ENCODE results near the gene GFRA1.

The GFRA1 gene

GRCh38 chr10:116121640-116122525 lies 151.1 kb downstream of the GFRA1 start:
- DNase-seq, result no peak

DNA sequence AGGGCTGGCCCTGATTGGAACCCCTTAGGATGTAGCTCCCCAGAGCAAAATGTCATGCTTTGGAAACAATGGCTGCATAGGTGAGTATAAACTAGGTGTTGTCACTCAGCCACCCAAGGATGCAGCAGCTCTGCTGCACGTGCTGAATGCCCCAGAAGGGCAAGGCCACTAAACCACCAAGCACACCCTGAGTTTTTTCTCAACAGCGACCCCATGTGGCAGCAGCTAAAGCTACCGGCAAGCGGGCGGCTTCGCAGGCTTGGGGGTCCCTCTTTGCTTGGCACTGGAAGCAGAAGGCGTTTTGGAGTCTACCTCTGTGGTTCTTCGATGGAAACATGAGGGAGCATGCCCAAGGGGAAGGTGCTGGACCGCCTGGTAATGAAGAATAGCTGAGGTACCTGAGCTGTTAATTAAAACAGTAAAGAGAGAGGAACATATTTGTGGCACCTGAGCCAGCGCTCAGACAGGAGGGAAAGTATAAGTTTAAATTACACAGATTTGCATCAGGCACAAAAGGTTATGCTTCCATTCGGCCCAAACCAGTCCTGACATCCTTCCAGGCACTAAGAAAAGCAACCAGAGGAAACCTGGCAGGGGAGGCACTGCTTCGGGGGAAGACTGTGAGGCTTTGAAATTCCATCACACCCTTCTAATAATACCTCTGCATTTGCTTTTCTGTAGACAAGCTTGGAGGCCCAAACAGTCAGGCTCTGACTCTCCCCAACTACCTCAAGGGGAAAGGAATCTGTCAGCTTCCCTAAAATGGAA lies 152.1 kb downstream of the GFRA1 start:
- DNase-seq, result no peak

- DNase-seq, result no peak
Measured at GRCh38 chr10:116118847-116119246, 154.2 kb downstream of the GFRA1 start.

GRCh38 chr10:116115797-116116196 lies 157.2 kb downstream of the GFRA1 start:
- no peak for DNase-seq

DNA sequence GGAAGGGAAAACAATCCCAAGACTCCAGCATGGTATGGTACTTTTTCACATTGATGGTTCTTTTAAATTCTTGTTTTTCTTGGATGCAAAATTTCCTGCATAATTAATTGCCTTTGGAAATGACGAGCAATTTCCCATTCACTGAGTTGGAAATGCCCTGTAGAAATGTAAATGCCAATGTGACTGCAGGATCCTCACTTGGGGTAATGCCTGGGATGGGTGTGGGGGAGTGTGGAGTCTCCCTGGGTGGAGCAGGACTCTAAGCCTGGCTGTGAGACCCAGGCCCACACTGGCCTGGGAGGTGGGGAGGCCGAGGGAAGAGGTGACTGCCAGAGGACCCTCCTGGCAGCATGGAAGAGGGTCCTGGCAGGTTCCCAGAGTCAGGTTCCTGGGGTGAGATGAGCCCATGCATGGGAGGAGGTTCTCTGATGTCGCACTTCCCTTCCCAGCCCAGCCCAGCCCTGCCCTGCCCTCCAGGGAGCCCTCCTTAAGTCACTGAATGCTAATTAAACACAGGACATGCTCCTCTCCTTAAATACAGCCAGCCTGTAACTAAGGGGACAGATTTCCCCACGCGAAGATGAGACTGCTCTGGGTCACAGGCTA lies 157.9 kb downstream of the GFRA1 start:
- DNase-seq, result no peak

DNA sequence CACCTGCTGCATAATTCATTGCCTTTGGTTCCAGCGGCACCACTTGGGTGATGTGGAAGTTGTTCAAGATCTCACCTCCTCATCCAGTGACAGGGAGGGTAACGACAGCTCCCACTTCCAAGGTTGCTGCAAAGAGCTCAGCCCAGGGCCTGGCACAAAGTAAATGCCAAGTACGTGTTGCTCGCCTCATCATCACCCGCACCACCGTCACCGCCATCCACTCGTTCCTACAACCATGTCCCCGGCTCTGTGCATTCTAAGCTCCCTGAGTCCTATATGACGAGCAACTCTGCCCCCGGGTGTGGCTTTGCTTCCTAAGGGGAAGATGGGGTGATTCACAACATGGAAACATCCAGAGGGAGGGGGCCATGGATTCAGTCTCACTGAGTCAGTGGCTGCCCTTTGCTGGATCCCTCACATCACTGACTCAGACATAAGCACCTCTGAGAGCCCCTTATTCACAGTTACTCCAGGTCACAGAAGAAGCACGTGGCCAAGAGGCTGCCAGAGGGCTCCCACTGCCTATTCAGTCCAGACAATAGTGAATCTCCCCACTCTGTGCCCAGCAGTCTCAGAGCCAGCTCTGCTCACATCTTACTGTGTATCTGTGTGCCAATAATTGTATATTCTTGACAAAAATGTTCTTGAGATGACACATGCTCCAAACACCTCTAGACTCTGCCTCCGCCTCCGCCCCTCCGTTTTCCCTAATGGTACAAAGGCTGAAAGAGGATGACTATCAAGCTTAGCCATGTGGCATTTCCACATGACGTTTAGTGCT lies 159.1 kb downstream of the GFRA1 start:
- DNase-seq, result no peak

- no peak for DNase-seq
Measured at GRCh38 chr10:116112232-116113231, 160.5 kb downstream of the GFRA1 start.

DNA sequence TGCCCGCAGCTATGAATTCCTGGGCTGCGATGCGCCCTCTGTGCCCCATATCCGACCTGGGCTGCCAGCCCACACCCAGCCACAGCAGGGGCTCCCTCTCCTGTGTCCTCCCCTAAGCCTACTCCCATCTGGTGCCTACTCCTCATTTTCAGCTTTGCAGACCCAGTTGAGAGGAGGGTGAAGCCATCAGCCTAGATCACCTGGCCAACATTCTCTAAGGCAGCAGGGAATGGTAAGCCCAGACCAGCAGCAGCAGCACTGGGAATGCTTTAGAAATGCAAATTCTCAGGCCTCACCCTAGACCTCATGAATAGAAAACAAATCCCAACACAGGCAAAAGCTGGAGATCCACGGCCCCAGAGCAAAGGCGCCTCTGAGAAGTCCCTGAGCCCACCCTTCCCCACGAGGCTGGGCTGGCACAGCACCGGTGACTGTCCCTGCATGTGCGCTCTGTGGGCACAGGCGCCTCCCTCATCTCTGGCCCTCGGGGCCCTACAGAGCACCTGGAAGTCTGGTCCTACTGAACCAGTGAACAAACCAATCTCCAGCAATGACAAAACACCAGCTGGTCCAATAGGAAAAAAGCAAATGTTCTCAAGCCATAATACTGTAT lies 161.4 kb downstream of the GFRA1 start:
- DNase-seq, result no peak

DNA sequence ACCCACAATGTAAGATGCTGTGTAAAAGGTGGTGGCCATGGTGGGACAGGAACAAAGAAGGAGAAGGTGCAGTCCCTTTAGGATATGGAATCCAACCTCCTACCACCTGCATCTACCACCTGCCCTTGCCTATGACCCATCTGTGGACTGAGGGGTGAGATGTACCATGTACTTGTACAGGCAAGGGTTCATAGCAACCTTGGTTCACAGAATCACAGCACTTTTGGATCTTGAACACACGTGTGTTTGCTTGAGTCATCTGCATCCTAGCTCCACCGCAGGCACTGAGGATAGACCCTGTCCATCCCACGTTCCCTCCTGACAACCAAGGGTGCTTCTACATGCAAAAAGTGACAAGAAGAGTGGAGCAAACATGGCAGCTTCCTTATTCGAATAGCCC lies 162.3 kb downstream of the GFRA1 start:
- no peak for DNase-seq

DNA sequence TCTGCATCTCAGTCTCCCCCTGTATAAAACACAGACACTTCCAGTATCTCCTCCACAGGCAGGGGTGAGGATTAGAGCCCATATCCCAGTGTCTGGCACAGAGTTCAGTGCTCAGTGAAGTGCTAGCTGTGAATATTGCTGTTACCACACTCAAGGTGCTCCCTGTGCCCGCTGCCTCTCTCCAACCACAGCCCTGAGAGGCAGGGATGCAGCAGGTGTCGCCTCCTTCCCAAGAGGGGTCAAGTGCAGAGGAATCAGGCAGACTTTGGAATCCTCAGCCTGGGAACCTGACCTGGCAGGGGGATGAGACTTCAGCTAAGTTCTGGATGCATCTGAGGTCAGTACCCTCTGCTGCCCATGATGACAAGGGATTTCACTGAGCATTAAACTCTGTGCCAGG lies 163.1 kb downstream of the GFRA1 start:
- DNase-seq, result no peak

DNA sequence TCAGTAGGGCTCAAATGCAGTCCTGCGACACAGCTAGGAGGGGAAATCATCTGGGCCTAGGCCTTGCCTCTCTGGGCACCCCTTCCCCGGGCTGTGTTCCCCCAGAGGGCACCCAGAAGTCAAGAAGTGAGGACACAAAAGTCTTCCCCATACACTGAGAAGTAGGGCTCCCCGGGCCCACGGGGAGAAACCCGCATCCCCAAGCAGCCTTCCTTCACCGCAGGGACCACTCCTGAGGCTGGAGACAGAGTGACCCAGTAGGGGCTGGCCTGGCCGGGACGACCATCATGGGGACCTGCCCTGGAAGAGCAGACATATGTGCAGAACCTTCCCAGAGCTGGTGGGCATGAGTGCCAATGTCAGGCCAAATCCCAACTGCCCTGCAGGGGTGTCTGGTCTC lies 163.5 kb downstream of the GFRA1 start:
- DNase-seq, result no peak

DNA sequence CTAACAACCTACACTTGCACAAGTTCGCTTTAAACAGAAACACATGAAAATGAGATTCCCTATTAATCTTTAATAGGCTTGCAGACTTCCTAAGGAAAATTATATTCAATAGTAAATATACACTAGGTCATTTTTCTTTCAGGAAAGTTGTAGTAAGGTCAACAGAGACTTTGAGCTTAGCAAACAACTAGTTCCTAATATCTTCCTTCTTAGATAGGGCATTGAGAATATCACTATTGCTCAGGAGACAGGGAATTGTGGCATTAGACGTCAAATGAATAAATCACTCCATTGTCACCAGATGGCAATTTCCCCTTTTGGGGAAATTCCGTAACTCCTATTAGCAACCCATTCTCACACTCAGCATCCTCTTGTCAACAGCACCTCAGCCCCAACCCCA lies 164.9 kb downstream of the GFRA1 start:
- no peak for DNase-seq

DNA sequence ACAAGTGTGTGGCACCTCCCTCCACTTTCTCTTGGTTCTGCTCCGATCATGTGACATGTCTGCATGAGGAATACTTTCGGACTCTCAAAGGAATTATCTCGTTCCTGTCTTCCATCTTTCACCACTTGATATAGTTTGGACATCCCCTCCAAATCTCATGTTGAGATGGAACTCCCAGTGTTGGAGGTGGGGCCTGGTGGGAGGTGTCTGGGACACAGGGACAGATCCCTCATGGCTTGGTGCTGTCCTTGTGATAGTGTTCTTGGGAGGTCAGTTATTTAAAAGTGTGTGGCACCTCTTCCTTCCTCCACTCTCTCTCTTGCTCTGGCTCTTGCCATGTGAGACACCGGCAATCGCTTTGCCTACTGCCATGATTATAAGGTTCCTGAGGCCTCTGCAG lies 166.4 kb downstream of the GFRA1 start:
- DNase-seq, result no peak

DNA sequence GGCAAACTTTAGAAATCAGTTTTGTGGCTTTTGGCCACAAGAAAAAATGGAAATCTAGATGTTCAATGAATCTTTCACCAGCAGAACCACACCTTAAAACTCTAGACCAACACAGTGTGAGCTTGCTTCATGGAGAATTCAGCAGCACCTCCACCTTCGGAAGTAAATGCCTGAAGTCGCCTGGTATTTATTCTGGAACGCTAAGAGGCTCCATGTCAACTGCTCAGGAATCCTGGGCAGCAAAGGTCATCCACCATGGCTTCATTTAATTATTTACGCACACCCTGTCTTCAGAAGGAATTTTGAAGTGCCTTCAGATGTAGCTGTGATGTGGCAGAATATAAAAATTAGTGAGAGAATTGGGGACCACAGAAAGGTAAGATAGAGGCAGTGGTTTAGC lies 167.7 kb downstream of the GFRA1 start:
- DNase-seq, result no peak

DNA sequence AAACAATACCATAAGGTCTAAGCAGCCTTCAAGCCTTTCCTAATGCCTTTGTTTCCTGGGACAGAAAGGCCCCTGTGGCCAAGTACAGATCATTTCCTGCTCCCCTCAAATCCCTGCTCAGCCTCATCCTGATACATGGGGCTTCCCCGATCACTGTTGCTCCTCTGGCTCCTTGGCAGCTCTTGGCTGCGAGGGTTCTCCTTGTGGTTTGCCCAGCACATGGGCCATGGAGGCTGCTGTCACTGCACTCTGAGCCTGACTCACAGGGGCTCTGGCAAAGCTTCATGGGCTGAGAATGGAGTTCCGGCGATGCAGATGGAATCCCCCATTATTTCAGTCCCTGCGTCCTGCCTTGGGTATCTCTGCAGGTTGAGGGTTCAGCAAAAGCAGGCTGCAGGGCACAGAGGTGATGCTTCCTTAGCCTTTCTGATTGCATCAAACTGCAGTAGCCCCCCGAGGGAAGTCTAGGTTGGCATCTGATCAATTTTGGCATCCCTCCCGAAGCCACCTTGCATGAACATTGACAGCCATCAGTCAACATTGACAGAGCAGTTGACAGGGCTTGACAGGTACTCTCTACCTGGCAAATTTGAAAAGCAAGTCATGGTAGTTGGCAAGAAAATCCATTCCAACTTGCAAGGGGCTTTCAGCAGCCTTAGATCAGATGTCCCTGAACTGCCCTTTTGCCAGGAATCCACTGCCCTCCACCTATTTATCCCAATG lies 168.6 kb downstream of the GFRA1 start:
- no peak for DNase-seq

DNA sequence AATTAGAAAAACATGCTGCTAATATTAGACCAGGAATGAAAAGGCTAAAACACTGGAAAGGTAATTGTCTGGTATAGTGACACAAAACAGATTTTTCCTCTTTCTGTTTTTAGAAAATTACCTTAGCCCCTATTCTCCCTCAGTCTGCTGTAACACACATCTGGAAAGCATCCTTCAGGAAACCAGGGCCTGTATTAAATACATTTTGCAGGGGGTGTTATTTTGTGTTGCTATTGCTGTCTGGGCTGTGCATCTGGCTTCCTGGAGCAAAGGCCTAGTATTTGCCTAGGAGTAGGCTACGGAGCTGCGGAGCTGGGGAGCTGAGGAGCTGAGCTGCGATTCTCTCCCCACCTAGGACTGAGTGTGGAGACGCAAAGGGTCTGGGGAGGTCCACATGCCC lies 169.3 kb downstream of the GFRA1 start:
- no peak for DNase-seq

- no peak for DNase-seq
Measured at GRCh38 chr10:116101616-116102315, 171.2 kb downstream of the GFRA1 start.

GRCh38 chr10:116100984-116101383 lies 172.0 kb downstream of the GFRA1 start:
- DNase-seq, result no peak

DNA sequence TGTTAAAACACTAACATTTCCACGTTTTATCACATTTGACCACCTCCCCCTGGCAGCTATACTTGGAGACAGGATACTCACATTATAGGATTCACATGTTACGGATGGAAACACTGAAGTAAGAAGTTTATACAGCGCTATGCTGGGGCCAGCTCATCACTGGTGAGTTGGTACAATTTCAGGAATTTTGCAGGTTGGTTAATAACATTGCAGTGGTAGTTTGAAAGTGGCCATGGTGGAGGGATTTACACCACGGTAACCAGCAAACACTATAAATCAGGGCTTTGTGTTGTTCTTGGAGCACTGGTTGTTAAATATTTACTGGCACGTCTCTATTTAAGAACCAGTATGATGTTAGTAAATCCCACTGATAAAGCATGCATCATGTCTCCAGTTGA lies 174.0 kb downstream of the GFRA1 start:
- DNase-seq, result no peak

Data from NCI-H146 (cell line).